Mucosa of stomach (tissue), 1 donor: ENCODE data around the gene NEGR1.

Experiments used
- H3K27me3 ChIP-seq: one replicate; pipeline ENCODE4 v1.7.0; 2013; ENCODE audit warnings: mild to moderate bottlenecking, low read length; ENCODE audit not compliant: control insufficient read depth, insufficient read depth
- H3K36me3 ChIP-seq: one replicate; pipeline ENCODE4 v1.7.0; 2013; ENCODE audit warnings: low read length; ENCODE audit not compliant: control insufficient read depth, insufficient read depth
- H3K4me1 ChIP-seq: one replicate; pipeline ENCODE4 v1.7.0; 2013; ENCODE audit warnings: mild to moderate bottlenecking, low read length; ENCODE audit not compliant: control insufficient read depth, insufficient read depth
- H3K4me3 ChIP-seq: one replicate; pipeline ENCODE4 v1.7.0; 2013; ENCODE audit warnings: low read length
- H3K9ac ChIP-seq: one replicate; pipeline ENCODE4 v1.7.0; 2013; ENCODE audit warnings: mild to moderate bottlenecking, low read length, moderate library complexity
- H3K9me3 ChIP-seq: one replicate; pipeline ENCODE4 v1.7.0; 2013; ENCODE audit warnings: mild to moderate bottlenecking, low read length, moderate library complexity; ENCODE audit not compliant: control insufficient read depth
- donor health status: Pancreatic carcinoma.

NEGR1 gene

GRCh38 chr1:71623888-71624287 lies 658.5 kb downstream of the NEGR1 start:
- no peaks in the 10 kb centered on the region for H3K4me1 ChIP-seq
- H3K27me3 ChIP-seq = no peaks in the 10 kb centered on the region
- no peaks in the 10 kb centered on the region for H3K9me3 ChIP-seq
- H3K36me3 ChIP-seq = no peaks in the 10 kb centered on the region
- H3K4me3 ChIP-seq = no peak overlapping the region
- no peak overlapping the region for H3K9ac ChIP-seq

- no peaks in the 10 kb centered on the region for H3K4me1 ChIP-seq
- no peak overlapping the region for H3K4me3 ChIP-seq
- no peaks in the 10 kb centered on the region for H3K9me3 ChIP-seq
- H3K36me3 ChIP-seq = no peaks in the 10 kb centered on the region
- H3K9ac ChIP-seq = no peak overlapping the region
- H3K27me3 ChIP-seq = no peaks in the 10 kb centered on the region
Observed at GRCh38 chr1:71621785-71622184, 660.6 kb downstream of the NEGR1 start.

- H3K36me3 ChIP-seq = no peaks in the 10 kb centered on the region
- no peak overlapping the region for H3K9ac ChIP-seq
- H3K27me3 ChIP-seq = no peaks in the 10 kb centered on the region
- no peaks in the 10 kb centered on the region for H3K4me1 ChIP-seq
- H3K4me3 ChIP-seq = no peak overlapping the region
- no peaks in the 10 kb centered on the region for H3K9me3 ChIP-seq
Observed at GRCh38 chr1:71618766-71619530, 663.4 kb downstream of the NEGR1 start.

- Histone ChIP-seq H3K4me1 (no peaks in the 10 kb centered on the region), H3K4me3 (no peak overlapping the region), H3K36me3 (no peaks in the 10 kb centered on the region), H3K9ac (no peak overlapping the region), H3K9me3 (no peaks in the 10 kb centered on the region), H3K27me3 (no peaks in the 10 kb centered on the region)
Observed at GRCh38 chr1:71618191-71618590, 664.1 kb downstream of the NEGR1 start.

GRCh38 chr1:71610476-71610875 lies 671.9 kb downstream of the NEGR1 start:
- Histone ChIP-seq H3K4me3 (no peak overlapping the region), H3K4me1 (no peaks in the 10 kb centered on the region), H3K36me3 (no peaks in the 10 kb centered on the region), H3K9ac (no peak overlapping the region), H3K9me3 (no peaks in the 10 kb centered on the region), H3K27me3 (no peaks in the 10 kb centered on the region)

- no peaks in the 10 kb centered on the region for H3K4me1 ChIP-seq
- no peaks in the 10 kb centered on the region for H3K9me3 ChIP-seq
- no peaks in the 10 kb centered on the region for H3K27me3 ChIP-seq
Observed at GRCh38 chr1:71603044-71603776, 679.1 kb downstream of the NEGR1 start.

GRCh38 chr1:71600023-71600422 lies 682.3 kb downstream of the NEGR1 start:
- no peaks in the 10 kb centered on the region for H3K27me3 ChIP-seq
- H3K9ac ChIP-seq = no peak overlapping the region
- no peaks in the 10 kb centered on the region for H3K36me3 ChIP-seq
- no peaks in the 10 kb centered on the region for H3K4me1 ChIP-seq
- H3K9me3 ChIP-seq = no peaks in the 10 kb centered on the region
- H3K4me3 ChIP-seq = no peak overlapping the region

More at GRCh38 chr1:71603044-71603776, 679.1 kb downstream of the NEGR1 start:
- no peak overlapping the region for H3K4me3 ChIP-seq
- H3K9ac ChIP-seq = no peak overlapping the region
- no peaks in the 10 kb centered on the region for H3K36me3 ChIP-seq

GRCh38 chr1:71599306-71599705 lies 683.0 kb downstream of the NEGR1 start:
- Histone ChIP-seq H3K4me1 (no peaks in the 10 kb centered on the region), H3K4me3 (no peak overlapping the region), H3K36me3 (no peaks in the 10 kb centered on the region), H3K9me3 (no peaks in the 10 kb centered on the region), H3K9ac (no peak overlapping the region), H3K27me3 (no peaks in the 10 kb centered on the region)

GRCh38 chr1:71593523-71593922 lies 688.8 kb downstream of the NEGR1 start:
- Histone ChIP-seq H3K27me3 (no peaks in the 10 kb centered on the region), H3K9ac (no peak overlapping the region), H3K4me3 (no peak overlapping the region), H3K36me3 (no peaks in the 10 kb centered on the region), H3K4me1 (no peaks in the 10 kb centered on the region), H3K9me3 (no peaks in the 10 kb centered on the region)

- Histone ChIP-seq H3K4me1 (no peaks in the 10 kb centered on the region), H3K4me3 (no peak overlapping the region), H3K9me3 (no peaks in the 10 kb centered on the region), H3K9ac (no peak overlapping the region), H3K27me3 (no peaks in the 10 kb centered on the region), H3K36me3 (no peaks in the 10 kb centered on the region)
Observed at GRCh38 chr1:71592646-71593274, 689.6 kb downstream of the NEGR1 start.

- no peaks in the 10 kb centered on the region for H3K36me3 ChIP-seq
- H3K9me3 ChIP-seq = no peaks in the 10 kb centered on the region
- no peaks in the 10 kb centered on the region for H3K4me1 ChIP-seq
- H3K9ac ChIP-seq = no peak overlapping the region
- no peak overlapping the region for H3K4me3 ChIP-seq
- H3K27me3 ChIP-seq = no peaks in the 10 kb centered on the region
Observed at GRCh38 chr1:71589005-71589404, 693.3 kb downstream of the NEGR1 start.

GRCh38 chr1:71587961-71588360 lies 694.4 kb downstream of the NEGR1 start:
- no peak overlapping the region for H3K9ac ChIP-seq
- H3K4me3 ChIP-seq = no peak overlapping the region
- no peaks in the 10 kb centered on the region for H3K4me1 ChIP-seq

More at GRCh38 chr1:71587961-71588360, 694.4 kb downstream of the NEGR1 start:
- H3K9me3 ChIP-seq = no peaks in the 10 kb centered on the region
- H3K27me3 ChIP-seq = no peaks in the 10 kb centered on the region
- H3K36me3 ChIP-seq = no peaks in the 10 kb centered on the region
